ENCODE data around the gene GAS7. TPM values are rescaled to one million over a fixed set of nuclear protein-coding genes. Genes with fewer than 3 reads are reported as not detected.

The GAS7 gene
- total RNA-seq, 1 experiment from 2014 or later = 4.1 TPM

GRCh38 chr17:10077561-10078299 is 120.7 kb downstream of the GAS7 start:
- CTCF ChIA-PET = no interaction called here

More at GRCh38 chr17:10077561-10078299, 120.7 kb downstream of the GAS7 start:
- no TSS peak for BruUV-seq (replicated peaks)
- Histone ChIP-seq H3K27ac (ENCODE audit: low read depth, low read length) (no peak overlapping the region), H3K9me3 (ENCODE audit: control insufficient read depth in 1 of 2, insufficient read depth in 1 of 2, low read depth in 1 of 2, low read length in 2 of 2) (no peaks in the 10 kb centered on the region), H3K36me3 (ENCODE audit: control insufficient read depth in 1 of 2, insufficient read depth in 2 of 2, low read length in 2 of 2) (no peaks in the 10 kb centered on the region), H3K9ac (ENCODE audit: low read length) (no peak overlapping the region), H3K4me2 (ENCODE audit: low read length) (no peak overlapping the region), H3K79me2 (ENCODE audit: insufficient read depth, low read length) (no peaks in the 10 kb centered on the region), H4K20me1 (ENCODE audit: insufficient read depth) (no peaks in the 10 kb centered on the region), H3K4me1 (ENCODE audit: control insufficient read depth in 1 of 2, insufficient read depth in 2 of 2, low read length in 2 of 2) (no peaks in the 10 kb centered on the region), H2AFZ (ENCODE audit: low read depth, low read length, poor library complexity, severe bottlenecking) (no peak overlapping the region), H3K27me3 (ENCODE audit: insufficient read depth, low read length) (no peaks in the 10 kb centered on the region; the same call in 1 of the 2 replicates), H3K4me3 (replicated peaks in 1 of 2; ENCODE audit: low read depth in 1 of 2, low read length in 2 of 2) (no peak overlapping the region), H3K9me2 (ENCODE audit: insufficient read depth) (no peaks in the 10 kb centered on the region)
- ChIA-PET POLR2A (no interaction called here), RAD21 (ENCODE audit: low non-redundant PET in 1 of 2, low total read pairs in 2 of 2, uncharacterized antibody in 2 of 2, unreplicated experiment in 2 of 2) (no interaction called here)
- ATAC-seq = no peak
- no peak for DNase-seq (ENCODE audit: low read depth, low spot score)
- TF ChIP-seq FOSL1 (IDR thresholded peaks at IDR 0.05; ENCODE audit: low read depth) (no peak), ZFX (IDR thresholded peaks at IDR 0.05) (no peak), CTCF (IDR thresholded peaks at IDR 0.05 in 2 of 3, conservative IDR thresholded peaks at IDR 0.05 in 1 of 3; ENCODE audit: borderline replicate concordance in 1 of 3, insufficient read depth in 1 of 3, low read depth in 2 of 3, low read length in 2 of 3) (no peak), ZBTB33 (IDR thresholded peaks at IDR 0.05; ENCODE audit: extremely low read depth, insufficient replicate concordance, low read length) (no peak), EGR1 (IDR thresholded peaks at IDR 0.05; ENCODE audit: low read depth) (no peak), ZNF274 (IDR thresholded peaks at IDR 0.05; ENCODE audit: low read depth, low read length) (no peak), POLR2AphosphoS5 (IDR thresholded peaks at IDR 0.05; ENCODE audit: low read depth, low read length) (no peak), ELF1 (IDR thresholded peaks at IDR 0.05; ENCODE audit: borderline replicate concordance, low read depth) (no peak), SRF (IDR thresholded peaks at IDR 0.05; ENCODE audit: low read depth) (no peak), EZH2phosphoT487 (IDR thresholded peaks at IDR 0.05; ENCODE audit: borderline replicate concordance) (no peak), CEBPB (IDR thresholded peaks at IDR 0.05; ENCODE audit: low read depth) (no peak), POLR2A (IDR thresholded peaks at IDR 0.05; ENCODE audit: borderline replicate concordance, extremely low read depth, insufficient read depth, insufficient read length) (no peak), JUND (IDR thresholded peaks at IDR 0.05) (no peak)
- TF ChIP-seq, protein P1, sequence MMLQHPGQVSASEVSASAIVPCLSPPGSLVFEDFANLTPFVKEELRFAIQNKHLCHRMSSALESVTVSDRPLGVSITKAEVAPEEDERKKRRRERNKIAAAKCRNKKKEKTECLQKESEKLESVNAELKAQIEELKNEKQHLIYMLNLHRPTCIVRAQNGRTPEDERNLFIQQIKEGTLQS (IDR thresholded peaks at IDR 0.05) = no peak
- intact Hi-C loops (cut with micrococcal nuclease) = no loop called here

Data from HCT116 (cell line).